Transverse colon (tissue), 4 donors: Measurements from ENCODE around the gene ACE. TPM values are rescaled to one million over a fixed set of nuclear protein-coding genes. Genes with fewer than 3 reads are reported as not detected.

Source experiments
- DNase-seq: peaks from one replicate; pipeline ENCODE4 v3.0.0-alpha.2; 2019
- H3K27ac ChIP-seq, 4 donors: fragments of 200-600 bp; sonication (generic); 2 replicates each; pipeline ENCODE4 v1.5.1; 2016 to 2018; ENCODE audit warnings: inconsistent platforms in 4 of 4
- H3K27me3 ChIP-seq: fragments of 200-600 bp; sonication (generic); 2 replicates; pipeline ENCODE4 v1.5.1; 2017; ENCODE audit warnings: inconsistent platforms
- H3K36me3 ChIP-seq, 4 donors: fragments of 200-600 bp; sonication (generic); 2 replicates each; pipeline ENCODE4 v1.5.1; 2017 to 2019; ENCODE audit warnings: inconsistent platforms in 4 of 4
- H3K4me1 ChIP-seq, 4 donors: fragments of 200-600 bp; sonication (generic); 2 replicates each; pipeline ENCODE4 v1.5.1; 2017 to 2020; ENCODE audit warnings: inconsistent platforms in 4 of 4
- H3K4me3 ChIP-seq, 4 donors: fragments of 200-600 bp; sonication (generic); 1 replicate in 1 of 4; 2 replicates in 3 of 4; pipeline versions ENCODE4 v1.5.1 to v1.6.1; 2017 to 2019; ENCODE audit warnings: inconsistent platforms in 4 of 4
- H3K9me3 ChIP-seq, 2 donors: fragments of 200-600 bp; sonication (generic); 2 replicates each; pipeline ENCODE4 v1.5.1; 2017 to 2019; ENCODE audit warnings: inconsistent platforms in 2 of 2
- CTCF ChIP-seq, 5 experiments: fragments of 200-600 bp in 3 of 5; fragments of 450-650 bp in 2 of 5; sonication (generic) in 3 of 5; IDR thresholded peaks; 1 replicate in 2 of 5; 2 replicates in 3 of 5; pipeline ENCODE4 v1.5.1; 2016 to 2017; ENCODE audit warnings: antibody characterized with exemption in 5 of 5, inconsistent platforms in 3 of 5, mild to moderate bottlenecking in 2 of 5, moderate library complexity in 1 of 5
- EP300 ChIP-seq: sonication (generic); formaldehyde crosslinking; IDR thresholded peaks from one replicate; pipeline ENCODE4 v1.6.1; 2017; ENCODE audit warnings: antibody characterized with exemption, low read depth
- POLR2A ChIP-seq: fragments of 450-650 bp; IDR thresholded peaks from one replicate; pipeline ENCODE4 v1.6.1; 2016; ENCODE audit warnings: antibody characterized with exemption, mild to moderate bottlenecking, moderate library complexity
- POLR2AphosphoS5 ChIP-seq, 3 donors: sonication (generic); formaldehyde crosslinking; IDR thresholded peaks; one replicate each; pipeline ENCODE4 v1.6.1; 2016; ENCODE audit warnings: antibody characterized with exemption in 3 of 3
- WGBS, 2 donors: methylation state at CpG; one replicate each; pipeline ENCODE4 v1.1.5; 2018; ENCODE audit warnings: low coverage in 1 of 2; 5-methylcytosine and 5-hydroxymethylcytosine counted together
- in situ Hi-C, 4 donors: fragments of 200-750 bp; cut with MboI; loops; one replicate each; pipeline versions ENCODE4 v1.15.0 to v1.15.1; 2017; ENCODE audit warnings: low sequenced_read_pairs in 3 of 4, low pct_ligation_motif_present in 1 of 4, low pct_unique_long_range_greater_than_20kb in 1 of 4
- intact Hi-C: fragments of 100-400 bp; cut with DNase I; formaldehyde crosslinking; loops from one replicate; pipeline ENCODE4 v1.15.1; 2023; ENCODE audit warnings: low total_unique reads
- total RNA-seq, 4 donors: library from RNA; depleted of rRNA; stranded (reverse); fragments of >200 nt; gene quantifications; one replicate each; pipeline ENCODE4 v1.1.0, GENCODE V29; 2016

The ACE gene
- total RNA-seq, 4 donors from 2014 or later: 6.0 to 56.7 (median 28.0) TPM

GRCh38 chr17:63475491-63476412 lies 1.1 kb upstream of the ACE start:
- WGBS, 2 donors: 67 to 80% methylated on average over 2 to 28 of the region's 28 CpGs
- DNase-seq: no peak
- no peak for TF ChIP-seq CTCF (IDR thresholded peaks at IDR 0.05)
- TF ChIP-seq POLR2AphosphoS5 (IDR thresholded peaks at IDR 0.05): no peak
- TF ChIP-seq EP300: no peak
- TF ChIP-seq POLR2A: no peak
- H3K9me3 ChIP-seq: no peaks in the 10 kb centered on the region
- in situ Hi-C loops (loop anchor here in 1 of 4 donors (5.0 kb wide), 1 partner anchor 53 kb away; no protein-coding TSS in a partner anchor), intact Hi-C loops (no loop called here)
- H3K27ac ChIP-seq: peak overlapping the region in 3 of 4 donors; percentile 57 to 85 (median 82)
- H3K36me3 ChIP-seq: no peaks in the 10 kb centered on the region
- H3K4me1 ChIP-seq: peaks cover 14 to 27% (median 23%) of the 10 kb centered on the region in 4 donors
- H3K4me3 ChIP-seq: peak overlapping the region in 3 of 4 donors; percentile 48 to 69 (median 57)
- H3K27me3 ChIP-seq: peaks cover 13% of the 10 kb centered on the region

DNA sequence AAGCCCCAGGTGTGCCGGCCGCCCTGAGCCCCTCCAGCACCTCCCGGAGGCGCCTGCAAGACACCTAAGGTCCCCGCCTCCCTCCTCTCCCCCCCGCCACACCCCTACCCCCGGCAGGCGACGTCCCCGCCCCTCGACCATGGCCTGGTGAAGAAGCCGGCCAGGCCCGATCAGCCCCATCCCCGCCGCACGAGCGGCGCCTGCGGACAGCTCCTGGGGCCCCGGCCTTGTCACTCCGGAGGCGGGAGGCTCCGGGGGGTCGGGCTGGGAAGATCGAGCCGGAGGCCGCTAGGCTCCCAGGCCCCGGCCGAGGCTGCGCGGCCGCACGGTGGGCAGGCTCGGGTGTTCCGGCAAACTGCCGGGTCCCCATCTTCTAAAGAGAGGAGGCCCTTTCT lies 405 bp upstream of the ACE start:
- Histone ChIP-seq H3K4me3 (peak overlapping the region; percentile 10 to 69 (median 52)), H3K27ac (peak overlapping the region; percentile 57 to 85 (median 82)), H3K36me3 (no peaks in the 10 kb centered on the region), H3K27me3 (peaks cover 13% of the 10 kb centered on the region), H3K9me3 (no peaks in the 10 kb centered on the region), H3K4me1 (peaks cover 14 to 27% (median 23%) of the 10 kb centered on the region in 4 donors)
- intact Hi-C loops (no loop called here), in situ Hi-C loops (loop anchor here in 1 of 4 donors (5.0 kb wide), 1 partner anchor 54 kb away; no protein-coding TSS in a partner anchor)
- WGBS, 2 donors: 6% methylated on average over 35 of the region's 36 CpGs; no CpG with 5 or more reads in 1 of the 2 donors
- TF ChIP-seq POLR2A (no peak), EP300 (no peak), CTCF (IDR thresholded peaks at IDR 0.05) (no peak), POLR2AphosphoS5 (IDR thresholded peaks at IDR 0.05) (no peak)
- no peak for DNase-seq

DNA sequence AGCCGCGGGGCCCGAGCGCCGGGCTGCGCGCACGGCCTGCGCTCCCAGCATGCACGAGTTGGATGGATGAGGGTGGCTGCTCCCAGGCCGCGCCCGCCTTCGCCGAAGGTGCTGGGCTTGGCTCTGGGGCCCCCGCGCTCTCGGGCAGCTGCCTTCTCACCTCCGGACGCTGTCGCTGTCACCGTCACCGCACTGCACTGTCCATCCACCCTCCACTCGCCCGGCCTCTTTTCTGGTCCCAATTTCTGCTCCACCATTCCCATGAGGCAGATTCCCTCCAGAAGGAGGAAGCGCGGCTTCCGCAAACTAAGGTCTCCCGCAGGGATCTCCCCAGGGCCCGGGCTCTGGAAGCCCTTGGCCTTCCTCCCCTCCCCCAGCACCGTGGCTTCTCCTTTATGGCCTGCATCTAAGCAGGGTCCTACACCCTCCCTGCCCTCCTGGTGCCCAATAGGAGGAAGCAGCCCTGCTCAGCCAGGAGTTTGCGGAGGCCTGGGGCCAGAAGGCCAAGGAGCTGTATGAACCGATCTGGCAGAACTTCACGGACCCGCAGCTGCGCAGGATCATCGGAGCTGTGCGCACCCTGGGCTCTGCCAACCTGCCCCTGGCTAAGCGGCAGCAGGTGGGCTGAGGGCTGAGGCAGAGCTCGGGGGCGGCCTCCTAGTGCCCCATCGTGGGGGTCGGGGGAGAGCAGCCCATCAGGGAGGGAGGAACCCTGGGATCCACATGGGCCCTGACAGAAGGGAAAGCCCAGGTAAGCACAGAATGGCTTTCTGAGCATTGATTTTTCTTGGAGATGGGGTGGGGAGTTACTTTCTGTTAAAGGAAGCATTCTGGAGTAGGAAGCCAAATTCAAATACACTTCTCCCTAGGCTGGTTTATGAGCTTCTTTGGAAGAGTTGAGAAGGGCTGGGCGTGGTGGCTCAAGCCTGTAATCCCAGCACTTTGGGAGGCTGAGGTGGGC lies 899 bp downstream of the ACE start:
- no peaks in the 10 kb centered on the region for H3K36me3 ChIP-seq
- H3K27me3 ChIP-seq: peaks cover 13% of the 10 kb centered on the region
- peaks cover 14 to 27% (median 23%) of the 10 kb centered on the region in 4 donors for H3K4me1 ChIP-seq
- peak overlapping the region in 3 of 4 donors; percentile 48 to 69 (median 57) for H3K4me3 ChIP-seq
- TF ChIP-seq POLR2A: no peak
- no peak for TF ChIP-seq POLR2AphosphoS5 (IDR thresholded peaks at IDR 0.05)
- no peak for TF ChIP-seq EP300
- no peak for TF ChIP-seq CTCF (IDR thresholded peaks at IDR 0.05)
- in situ Hi-C loops: loop anchor here in 1 of 4 donors (5.0 kb wide), 1 partner anchor 55 kb away; no protein-coding TSS in a partner anchor
- H3K27ac ChIP-seq: peak overlapping the region; percentile 57 to 85 (median 82)
- WGBS, 2 donors: 15% methylated on average over 32 of the region's 44 CpGs; no CpG with 5 or more reads in 1 of the 2 donors
- peak; percentile 45 for DNase-seq
- intact Hi-C loops: no loop called here
- H3K9me3 ChIP-seq: no peaks in the 10 kb centered on the region
